Measurements from ENCODE around the gene GAB1.

- no peak for TF ChIP-seq POLR2A (IDR thresholded peaks at IDR 0.05)
- no peak for TF ChIP-seq CTCF (IDR thresholded peaks at IDR 0.05)
Observed at GRCh38 chr4:143441109-143441508, 104.4 kb downstream of the GAB1 start.
